H1 (cell line): Measurements from ENCODE around the gene ZCCHC18.

ENCODE experiments used
- BRCA1 ChIP-seq: IDR thresholded peaks from 2 replicates; pipeline ENCODE4 v1.6.1; 2012; ENCODE audit warnings: low read depth, low read length, improper control_type of control experiment
- CTCF ChIP-seq, 3 experiments: IDR thresholded peaks; 1 replicate in 2 of 3; 2 replicates in 1 of 3; pipeline versions ENCODE4 v1.5.1 to v1.6.1; 2011; ENCODE audit warnings: low read length in 3 of 3, mild to moderate bottlenecking in 3 of 3, inconsistent platforms in 2 of 3, low read depth in 1 of 3, moderate library complexity in 1 of 3; ENCODE audit not compliant: insufficient read depth in 1 of 3; ENCODE audit errors: control extremely low read depth in 1 of 3
- EGR1 ChIP-seq: IDR thresholded peaks from 2 replicates; pipeline ENCODE4 v1.6.1; 2011; ENCODE audit warnings: low read depth, low read length, borderline replicate concordance
- EZH2 ChIP-seq: fragments of 200-600 bp; sonication (generic); IDR thresholded peaks from 2 replicates; pipeline ENCODE4 v1.7.1; 2012; ENCODE audit warnings: low read depth, mild to moderate bottlenecking, moderate library complexity, low read length, inconsistent platforms; ENCODE audit not compliant: severe bottlenecking
- RAD21 ChIP-seq, 2 experiments: IDR thresholded peaks in 1 of 2; conservative IDR thresholded peaks in 1 of 2; 2 replicates each; pipeline ENCODE4 v1.6.1; 2011; ENCODE audit warnings: low read depth in 2 of 2, low read length in 2 of 2, improper control_type of control experiment in 1 of 2, inconsistent platforms in 1 of 2, mild to moderate bottlenecking in 1 of 2, moderate library complexity in 1 of 2
- RFX5 ChIP-seq: IDR thresholded peaks from 2 replicates; pipeline ENCODE4 v1.6.1; 2011; ENCODE audit warnings: low read depth, low read length, improper control_type of control experiment, borderline replicate concordance
- SRF ChIP-seq: IDR thresholded peaks from 2 replicates; pipeline ENCODE4 v1.6.1; 2011; ENCODE audit warnings: mild to moderate bottlenecking, low read depth, low read length, moderate library complexity
- TAF1 ChIP-seq: IDR thresholded peaks from 2 replicates; pipeline ENCODE4 v1.6.1; 2011; ENCODE audit warnings: mild to moderate bottlenecking, low read depth, low read length
- YY1 ChIP-seq: IDR thresholded peaks from 2 replicates; pipeline ENCODE4 v1.6.1; 2011; ENCODE audit warnings: low read depth, mild to moderate bottlenecking, low read length
- TF ChIP-seq, protein P1 (sequence below): IDR thresholded peaks from 2 replicates; pipeline ENCODE4 v1.6.1; 2012; ENCODE audit warnings: inconsistent platforms

DNA sequence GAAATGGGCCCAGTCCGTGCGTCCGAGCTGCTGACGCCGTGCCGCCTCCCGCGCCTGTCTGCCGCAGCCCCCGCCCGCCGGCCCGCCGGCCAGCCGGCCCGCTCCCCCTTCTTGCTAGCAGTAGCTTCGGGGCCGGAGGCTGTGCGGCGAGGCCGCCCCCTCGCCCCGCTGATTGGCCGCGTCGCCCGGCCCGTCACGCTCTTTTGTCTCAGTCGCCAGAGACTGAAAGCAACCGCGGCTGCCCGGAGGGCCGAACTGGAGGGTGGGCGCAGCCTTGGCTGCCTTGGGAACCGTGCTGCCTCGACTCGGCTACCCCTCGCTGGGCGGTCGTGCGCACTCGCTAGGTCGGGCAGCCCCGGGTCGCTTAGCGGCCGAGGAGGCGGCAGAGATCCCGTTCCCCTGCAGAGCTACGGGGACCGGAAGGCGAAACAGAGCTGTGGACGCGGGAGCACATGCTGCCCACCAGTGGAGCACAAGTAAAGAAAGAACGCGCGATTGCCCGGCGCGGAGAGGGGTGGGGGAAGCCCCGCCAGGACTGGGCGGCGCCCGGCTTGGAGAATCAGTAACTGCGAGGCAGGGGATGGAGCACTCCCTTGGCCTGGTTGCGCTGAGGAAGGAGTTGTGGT, at the start of gene ZCCHC18:
- TF ChIP-seq CTCF (IDR thresholded peaks at IDR 0.05; ENCODE audit: control extremely low read depth in 1 of 3, insufficient read depth in 1 of 3, low read depth in 1 of 3, low read length in 3 of 3) (no peak), RFX5 (no peak), EGR1 (no peak), BRCA1 (no peak), SRF (no peak), RAD21 (IDR thresholded peaks at IDR 0.05 in 1 of 2, conservative IDR thresholded peaks at IDR 0.05 in 1 of 2; ENCODE audit: low read depth in 2 of 2, low read length in 2 of 2) (no peak), EZH2 (no peak), TAF1 (peak; percentile 66; the same call in 1 of the 2 replicates), YY1 (no peak)
- TF ChIP-seq, protein P1, sequence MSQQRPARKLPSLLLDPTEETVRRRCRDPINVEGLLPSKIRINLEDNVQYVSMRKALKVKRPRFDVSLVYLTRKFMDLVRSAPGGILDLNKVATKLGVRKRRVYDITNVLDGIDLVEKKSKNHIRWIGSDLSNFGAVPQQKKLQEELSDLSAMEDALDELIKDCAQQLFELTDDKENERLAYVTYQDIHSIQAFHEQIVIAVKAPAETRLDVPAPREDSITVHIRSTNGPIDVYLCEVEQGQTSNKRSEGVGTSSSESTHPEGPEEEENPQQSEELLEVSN = no peak
